Measurements from ENCODE around the gene CIBAR2.

Gene CIBAR2

GRCh38 chr16:85067426-85067825 is 44.8 kb downstream of the CIBAR2 start:
- TF ChIP-seq, protein P1, sequence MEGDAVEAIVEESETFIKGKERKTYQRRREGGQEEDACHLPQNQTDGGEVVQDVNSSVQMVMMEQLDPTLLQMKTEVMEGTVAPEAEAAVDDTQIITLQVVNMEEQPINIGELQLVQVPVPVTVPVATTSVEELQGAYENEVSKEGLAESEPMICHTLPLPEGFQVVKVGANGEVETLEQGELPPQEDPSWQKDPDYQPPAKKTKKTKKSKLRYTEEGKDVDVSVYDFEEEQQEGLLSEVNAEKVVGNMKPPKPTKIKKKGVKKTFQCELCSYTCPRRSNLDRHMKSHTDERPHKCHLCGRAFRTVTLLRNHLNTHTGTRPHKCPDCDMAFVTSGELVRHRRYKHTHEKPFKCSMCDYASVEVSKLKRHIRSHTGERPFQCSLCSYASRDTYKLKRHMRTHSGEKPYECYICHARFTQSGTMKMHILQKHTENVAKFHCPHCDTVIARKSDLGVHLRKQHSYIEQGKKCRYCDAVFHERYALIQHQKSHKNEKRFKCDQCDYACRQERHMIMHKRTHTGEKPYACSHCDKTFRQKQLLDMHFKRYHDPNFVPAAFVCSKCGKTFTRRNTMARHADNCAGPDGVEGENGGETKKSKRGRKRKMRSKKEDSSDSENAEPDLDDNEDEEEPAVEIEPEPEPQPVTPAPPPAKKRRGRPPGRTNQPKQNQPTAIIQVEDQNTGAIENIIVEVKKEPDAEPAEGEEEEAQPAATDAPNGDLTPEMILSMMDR (IDR thresholded peaks at IDR 0.05; ENCODE audit: low read depth, low read length): no peak
- TF ChIP-seq POLR2A (IDR thresholded peaks at IDR 0.05; ENCODE audit: extremely low read depth, insufficient read length): no peak
- no peak for TF ChIP-seq MYC (IDR thresholded peaks at IDR 0.05; ENCODE audit: low read depth, low read length)
- no peak overlapping the region for H3K4me3 ChIP-seq (ENCODE audit: low read depth, low read length)
- DNase-seq (ENCODE audit: low read depth): no peak

GRCh38 chr16:85067024-85067423 is 45.2 kb downstream of the CIBAR2 start:
- DNase-seq (ENCODE audit: low read depth): no peak
- no peak overlapping the region for H3K4me3 ChIP-seq (ENCODE audit: low read depth, low read length)
- TF ChIP-seq, protein P2, sequence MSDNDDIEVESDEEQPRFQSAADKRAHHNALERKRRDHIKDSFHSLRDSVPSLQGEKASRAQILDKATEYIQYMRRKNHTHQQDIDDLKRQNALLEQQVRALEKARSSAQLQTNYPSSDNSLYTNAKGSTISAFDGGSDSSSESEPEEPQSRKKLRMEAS (IDR thresholded peaks at IDR 0.05; ENCODE audit: low read depth, low read length): no peak
- TF ChIP-seq POLR2A (IDR thresholded peaks at IDR 0.05; ENCODE audit: extremely low read depth, insufficient read length) (no peak), MYC (IDR thresholded peaks at IDR 0.05; ENCODE audit: low read depth, low read length) (no peak)
- TF ChIP-seq, protein P1 (IDR thresholded peaks at IDR 0.05; ENCODE audit: low read depth, low read length): no peak

DNA sequence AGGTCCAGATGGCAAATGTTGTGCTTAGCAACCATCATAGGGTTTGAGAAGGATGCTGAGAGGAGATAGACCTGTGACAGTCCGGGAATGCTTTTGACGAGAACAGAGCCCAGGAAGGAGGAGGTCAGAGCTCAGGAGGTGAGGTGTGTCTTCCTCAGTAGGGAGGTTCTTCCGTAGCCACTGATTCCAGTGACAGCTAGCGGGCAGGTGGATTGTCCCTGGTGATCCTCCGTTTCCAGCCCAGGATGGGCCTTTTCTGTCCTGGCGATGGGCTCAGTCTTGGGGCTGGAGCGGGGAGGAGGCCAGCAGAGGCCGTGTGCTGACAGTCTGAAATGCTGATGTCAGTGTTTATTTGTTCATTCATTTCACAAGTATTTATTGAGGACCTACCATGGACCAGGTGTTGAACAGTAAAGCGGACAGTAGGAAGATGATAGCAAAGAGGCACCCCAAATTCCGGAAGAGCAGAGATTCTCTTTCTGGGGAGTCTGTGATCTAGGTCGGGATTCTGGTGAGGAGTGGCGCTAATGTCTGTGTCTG is 45.9 kb downstream of the CIBAR2 start:
- H3K4me3 ChIP-seq (ENCODE audit: low read depth, low read length): no peak overlapping the region
- DNase-seq (ENCODE audit: low read depth): no peak
- TF ChIP-seq, protein P1 (IDR thresholded peaks at IDR 0.05; ENCODE audit: low read depth, low read length): no peak
- no peak for TF ChIP-seq POLR2A (IDR thresholded peaks at IDR 0.05; ENCODE audit: extremely low read depth, insufficient read length)
- TF ChIP-seq, protein P2 (IDR thresholded peaks at IDR 0.05; ENCODE audit: low read depth, low read length): no peak
- no peak for TF ChIP-seq MYC (IDR thresholded peaks at IDR 0.05; ENCODE audit: low read depth, low read length)

DNA sequence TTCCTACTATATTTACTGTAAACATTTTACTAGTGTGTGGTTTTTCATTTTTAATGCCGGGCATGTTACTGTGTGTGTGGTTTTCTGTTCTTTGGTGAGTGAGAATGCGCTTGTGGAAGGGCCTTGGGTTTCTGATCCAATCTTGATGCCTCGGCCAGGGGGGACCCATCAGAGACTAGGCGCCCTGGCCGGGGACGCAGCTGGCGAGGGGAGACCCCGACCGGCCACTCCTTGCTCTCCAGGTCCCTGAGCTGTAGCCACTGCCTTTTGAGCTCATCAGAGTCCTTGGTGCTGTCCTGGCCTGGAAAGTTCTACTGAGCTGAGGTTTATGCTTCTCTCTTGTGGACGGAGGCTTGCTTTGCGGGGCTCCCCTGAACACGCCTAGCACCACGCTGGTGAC is 47.2 kb downstream of the CIBAR2 start:
- TF ChIP-seq, protein P2 (IDR thresholded peaks at IDR 0.05; ENCODE audit: low read depth, low read length): no peak
- TF ChIP-seq POLR2A (IDR thresholded peaks at IDR 0.05; ENCODE audit: extremely low read depth, insufficient read length) (no peak), MYC (IDR thresholded peaks at IDR 0.05; ENCODE audit: low read depth, low read length) (no peak)
- TF ChIP-seq, protein P1 (IDR thresholded peaks at IDR 0.05; ENCODE audit: low read depth, low read length): no peak
- DNase-seq (ENCODE audit: low read depth): no peak
- H3K4me3 ChIP-seq (ENCODE audit: low read depth, low read length): no peak overlapping the region

- no peak overlapping the region for H3K4me3 ChIP-seq (ENCODE audit: low read depth, low read length)
- DNase-seq (ENCODE audit: low read depth): no peak
- TF ChIP-seq, protein P1 (IDR thresholded peaks at IDR 0.05; ENCODE audit: low read depth, low read length): no peak
- TF ChIP-seq MYC (IDR thresholded peaks at IDR 0.05; ENCODE audit: low read depth, low read length): no peak
- TF ChIP-seq, protein P2 (IDR thresholded peaks at IDR 0.05; ENCODE audit: low read depth, low read length): no peak
- no peak for TF ChIP-seq POLR2A (IDR thresholded peaks at IDR 0.05; ENCODE audit: extremely low read depth, insufficient read length)
Measured at GRCh38 chr16:85064186-85064585, 48.1 kb downstream of the CIBAR2 start.

- DNase-seq (ENCODE audit: low read depth): no peak
- no peak overlapping the region for H3K4me3 ChIP-seq (ENCODE audit: low read depth, low read length)
- TF ChIP-seq MYC (IDR thresholded peaks at IDR 0.05; ENCODE audit: low read depth, low read length) (no peak), POLR2A (IDR thresholded peaks at IDR 0.05; ENCODE audit: extremely low read depth, insufficient read length) (no peak)
- TF ChIP-seq, protein P1 (IDR thresholded peaks at IDR 0.05; ENCODE audit: low read depth, low read length): no peak
- TF ChIP-seq, protein P2 (IDR thresholded peaks at IDR 0.05; ENCODE audit: low read depth, low read length): no peak
Measured at GRCh38 chr16:85062845-85063244, 49.4 kb downstream of the CIBAR2 start.

All from NB4 (cell line).